Measurements from ENCODE around the gene RFK. TPM values are rescaled to one million over a fixed set of nuclear protein-coding genes. Genes with fewer than 3 reads are reported as not detected.

RFK gene
- total and polyA plus RNA-seq, 9 of the 15 experiments (the other 6 are each of a cell fraction or from before 2014, with no cell fraction given), result 3.8 to 51.1 (median 14.8) TPM

GRCh38 chr9:76353280-76353679 is 40.9 kb downstream of the RFK start (continued):
- TF ChIP-seq DEAF1 (CRISPR knock-in tag; IDR thresholded peaks at IDR 0.05) (no peak), CREM (IDR thresholded peaks at IDR 0.05; ENCODE audit: low read depth) (no peak), MEIS2 (IDR thresholded peaks at IDR 0.05; ENCODE audit: partially characterized antibody) (peak; percentile 74), ZBTB12 (CRISPR knock-in tag; IDR thresholded peaks at IDR 0.05) (no peak), ZNF408 (CRISPR knock-in tag; IDR thresholded peaks at IDR 0.05; ENCODE audit: low read depth) (no peak), HMG20A (CRISPR knock-in tag; conservative IDR thresholded peaks at IDR 0.05) (no peak), HMBOX1 (IDR thresholded peaks at IDR 0.05) (0 out of 2 replicates have a peak, but pooled peaks have one; percentile 19), ZNF140 (CRISPR knock-in tag; IDR thresholded peaks at IDR 0.05) (no peak), SMAD4 (CRISPR knock-in tag; conservative IDR thresholded peaks at IDR 0.05) (no peak), CTBP1 (IDR thresholded peaks at IDR 0.05; ENCODE audit: borderline replicate concordance) (peak; percentile 13; the same call in 1 of the 2 replicates), ZFP1 (CRISPR knock-in tag; IDR thresholded peaks at IDR 0.05) (no peak), ELK1 (CRISPR knock-in tag; IDR thresholded peaks at IDR 0.05) (no peak), KAT8 (IDR thresholded peaks at IDR 0.05; ENCODE audit: low read depth) (no peak), NEUROD1 (IDR thresholded peaks at IDR 0.05; ENCODE audit: borderline replicate concordance, low read depth, low read length, partially characterized antibody) (no peak), ZNF24 (IDR thresholded peaks at IDR 0.05) (no peak), KLF13 (tag; IDR thresholded peaks at IDR 0.05; ENCODE audit: borderline replicate concordance, low read depth) (no peak), ZBTB17 (CRISPR knock-in tag; IDR thresholded peaks at IDR 0.05) (no peak), YY1 (IDR thresholded peaks at IDR 0.05; ENCODE audit: borderline replicate concordance in 1 of 3, control insufficient read depth in 1 of 3, extremely low read depth in 1 of 3, insufficient read depth in 3 of 3, insufficient read length in 1 of 3, insufficient replicate concordance in 2 of 3, low read depth in 1 of 3, low read length in 2 of 3) (no peak), ZNF655 (CRISPR knock-in tag; IDR thresholded peaks at IDR 0.05) (no peak), EGR1 (conservative IDR thresholded peaks at IDR 0.05) (0 out of 2 replicates have a peak, but pooled peaks have one; percentile 4), THRB (CRISPR knock-in tag; conservative IDR thresholded peaks at IDR 0.05) (no peak)
